ENCODE measurements around the gene STK25. TPM values are rescaled to one million over a fixed set of nuclear protein-coding genes. Genes with fewer than 3 reads are reported as not detected.

The STK25 gene
- total and polyA plus RNA-seq, 9 donors = 71.1 to 150 (median 108) TPM

- peaks cover 3% of the 10 kb centered on the region for H3K4me1 ChIP-seq (ENCODE audit: insufficient read depth)
- H3K27me3 ChIP-seq = no peaks in the 10 kb centered on the region
- no peak overlapping the region for H3K4me3 ChIP-seq
- H3K27ac ChIP-seq = no peak overlapping the region
- intact Hi-C loops (cut with DNase I) = no loop called here
- no peak for DNase-seq
- H3K9me3 ChIP-seq = no peaks in the 10 kb centered on the region
- TF ChIP-seq CTCF (IDR thresholded peaks at IDR 0.05) (no peak), POLR2A (IDR thresholded peaks at IDR 0.05) (no peak), EP300 (IDR thresholded peaks at IDR 0.05) (no peak)
- H3K36me3 ChIP-seq = no peaks in the 10 kb centered on the region
- 71 to 75% (median 73%) methylated on average over 12 of the region's 12 CpGs for WGBS, 3 donors
These were observed 4.5 kb downstream of the STK25 start for GRCh38 chr2:241503776-241504392.

GRCh38 chr2:241502281-241502680 is 6.1 kb downstream of the STK25 start:
- no peak for DNase-seq
- H3K36me3 ChIP-seq = no peaks in the 10 kb centered on the region
- no peak overlapping the region for H3K27ac ChIP-seq
- no peak overlapping the region for H3K4me3 ChIP-seq
- intact Hi-C loops (cut with DNase I) = no loop called here
- TF ChIP-seq POLR2A (IDR thresholded peaks at IDR 0.05) (no peak), CTCF (IDR thresholded peaks at IDR 0.05) (no peak), EP300 (IDR thresholded peaks at IDR 0.05) (no peak)
- H3K27me3 ChIP-seq = no peaks in the 10 kb centered on the region
- WGBS, 3 donors = 91 to 97% (median 95%) methylated on average over 11 of the region's 11 CpGs
- no peaks in the 10 kb centered on the region for H3K9me3 ChIP-seq
- H3K4me1 ChIP-seq (ENCODE audit: insufficient read depth) = peaks cover 2% of the 10 kb centered on the region

- no peak for DNase-seq
- no peaks in the 10 kb centered on the region for H3K4me1 ChIP-seq (ENCODE audit: insufficient read depth)
- H3K27ac ChIP-seq = no peak overlapping the region
- H3K4me3 ChIP-seq = no peak overlapping the region
- H3K27me3 ChIP-seq = no peaks in the 10 kb centered on the region
- intact Hi-C loops (cut with DNase I) = no loop called here
- no peak for TF ChIP-seq POLR2A (IDR thresholded peaks at IDR 0.05)
- no peak for TF ChIP-seq CTCF (IDR thresholded peaks at IDR 0.05)
- TF ChIP-seq EP300 (IDR thresholded peaks at IDR 0.05) = no peak
- WGBS, 3 donors = 90 to 93% (median 92%) methylated on average over 17 of the region's 17 CpGs
- no peaks in the 10 kb centered on the region for H3K9me3 ChIP-seq
- no peaks in the 10 kb centered on the region for H3K36me3 ChIP-seq
These were observed 6.8 kb downstream of the STK25 start for GRCh38 chr2:241501551-241501950.

GRCh38 chr2:241501099-241501541 is 7.3 kb downstream of the STK25 start:
- H3K27ac ChIP-seq = no peak overlapping the region
- TF ChIP-seq CTCF (IDR thresholded peaks at IDR 0.05) (no peak), EP300 (IDR thresholded peaks at IDR 0.05) (no peak), POLR2A (IDR thresholded peaks at IDR 0.05) (no peak)
- no peaks in the 10 kb centered on the region for H3K36me3 ChIP-seq
- no peak overlapping the region for H3K4me3 ChIP-seq
- no peaks in the 10 kb centered on the region for H3K4me1 ChIP-seq (ENCODE audit: insufficient read depth)
- intact Hi-C loops (cut with DNase I) = no loop called here
- H3K27me3 ChIP-seq = no peaks in the 10 kb centered on the region
- no peak for DNase-seq
- WGBS, 3 donors = 87 to 98% (median 93%) methylated on average over 11 to 12 of the region's 12 CpGs
- H3K9me3 ChIP-seq = no peaks in the 10 kb centered on the region

Data from ovary (tissue), 9 donors.